Trophoblast cell (in vitro differentiated cells and primary cell): ENCODE data around the gene SSC4D.

Source experiments
- DNase-seq, 2 donors: peaks; one replicate each; pipeline ENCODE4 v3.0.0-alpha.2; 2016
- H2AFZ ChIP-seq: 2 replicates; pipeline ENCODE4 v1.6.1; 2013; ENCODE audit warnings: low read length, moderate library complexity, mild to moderate bottlenecking; ENCODE audit not compliant: insufficient read depth, poor library complexity
- H2AK5ac ChIP-seq: 2 replicates; pipeline ENCODE4 v1.6.1; 2013; ENCODE audit warnings: mild to moderate bottlenecking, low read length
- H2BK120ac ChIP-seq: 2 replicates; pipeline ENCODE4 v1.6.1; 2013; ENCODE audit warnings: low read length, mild to moderate bottlenecking, moderate library complexity; ENCODE audit not compliant: insufficient read depth, poor library complexity
- H2BK12ac ChIP-seq: 2 replicates; pipeline ENCODE4 v1.6.1; 2013; ENCODE audit warnings: mild to moderate bottlenecking, low read length, moderate library complexity
- H2BK5ac ChIP-seq: 2 replicates; pipeline ENCODE4 v1.6.1; 2013; ENCODE audit warnings: low read length, low read depth, moderate library complexity, mild to moderate bottlenecking; ENCODE audit not compliant: poor library complexity
- H3K14ac ChIP-seq: 2 replicates; pipeline ENCODE4 v1.6.1; 2013; ENCODE audit warnings: mild to moderate bottlenecking, low read length
- H3K18ac ChIP-seq: 2 replicates; pipeline ENCODE4 v1.6.1; 2013; ENCODE audit warnings: mild to moderate bottlenecking, low read length
- H3K23ac ChIP-seq: 2 replicates; pipeline ENCODE4 v1.6.1; 2013; ENCODE audit warnings: low read length
- H3K27ac ChIP-seq: 2 replicates; pipeline ENCODE4 v1.5.1; 2013; ENCODE audit warnings: low read depth, mild to moderate bottlenecking, inconsistent platforms, low read length, moderate library complexity
- H3K27me3 ChIP-seq: 2 replicates; pipeline ENCODE4 v1.6.1; 2013; ENCODE audit warnings: inconsistent platforms, mild to moderate bottlenecking, low read length, moderate library complexity; ENCODE audit not compliant: insufficient read depth
- H3K36me3 ChIP-seq, 2 experiments: 1 replicate in 1 of 2; 2 replicates in 1 of 2; pipeline ENCODE4 v1.6.1; 2013; ENCODE audit warnings: low read length in 2 of 2, mild to moderate bottlenecking in 2 of 2, moderate library complexity in 1 of 2; ENCODE audit not compliant: insufficient read depth in 2 of 2, control insufficient read depth in 1 of 2
- H3K4ac ChIP-seq: 2 replicates; pipeline ENCODE4 v1.6.1; 2013; ENCODE audit warnings: low read depth, mild to moderate bottlenecking, low read length, moderate library complexity
- H3K4me1 ChIP-seq, 2 experiments: 1 replicate in 1 of 2; 2 replicates in 1 of 2; pipeline ENCODE4 v1.6.1; 2013; ENCODE audit warnings: low read length in 2 of 2, mild to moderate bottlenecking in 2 of 2, moderate library complexity in 1 of 2; ENCODE audit not compliant: insufficient read depth in 2 of 2, control insufficient read depth in 1 of 2
- H3K4me2 ChIP-seq: 2 replicates; pipeline ENCODE4 v1.6.1; 2013; ENCODE audit warnings: inconsistent platforms, mild to moderate bottlenecking, low read length, moderate library complexity
- H3K4me3 ChIP-seq: 2 replicates; pipeline ENCODE4 v1.5.1; 2013; ENCODE audit warnings: mild to moderate bottlenecking, low read depth, low read length, inconsistent platforms
- H3K79me1 ChIP-seq: one replicate; pipeline ENCODE4 v1.6.1; 2013; ENCODE audit warnings: low read length
- H3K79me2 ChIP-seq: 2 replicates; pipeline ENCODE4 v1.6.1; 2013; ENCODE audit warnings: low read length, mild to moderate bottlenecking; ENCODE audit not compliant: control insufficient read depth, insufficient read depth, poor library complexity
- H3K9ac ChIP-seq: 2 replicates; pipeline ENCODE4 v1.6.1; 2013; ENCODE audit warnings: mild to moderate bottlenecking, low read length
- H3K9me3 ChIP-seq: 2 replicates; pipeline ENCODE4 v1.6.1; 2013; ENCODE audit warnings: low read depth, mild to moderate bottlenecking, control low read depth, inconsistent platforms, low read length; ENCODE audit not compliant: insufficient read depth
- H4K12ac ChIP-seq: 2 replicates; pipeline ENCODE4 v1.6.1; 2013; ENCODE audit warnings: low read depth, mild to moderate bottlenecking, low read length, moderate library complexity
- H4K8ac ChIP-seq: 2 replicates; pipeline ENCODE4 v1.6.1; 2013; ENCODE audit warnings: low read depth, mild to moderate bottlenecking, low read length, moderate library complexity
- H4K91ac ChIP-seq: one replicate; pipeline ENCODE4 v1.6.1; 2013; ENCODE audit warnings: low read depth, mild to moderate bottlenecking, low read length, moderate library complexity
- WGBS: extraction: QIAGEN DNeasy Blood & Tissue Kit; methylation state at CpG from one replicate; pipeline ENCODE4 v1.1.7; 2013; ENCODE audit warnings: missing lambda C conversion rate; ENCODE audit not compliant: insufficient read length, insufficient coverage; ENCODE audit errors: extremely low coverage; 5-methylcytosine and 5-hydroxymethylcytosine counted together

Gene SSC4D

GRCh38 chr7:76383089-76383944 is 26.2 kb downstream of the SSC4D start:
- Histone ChIP-seq H2BK5ac (no peak overlapping the region), H3K4me1 (peaks cover 6 to 7% of the 10 kb centered on the region in 2 experiments), H2BK12ac (no peak overlapping the region), H3K79me1 (peaks cover 11% of the 10 kb centered on the region), H3K9me3 (no peaks in the 10 kb centered on the region), H3K14ac (no peak overlapping the region), H4K91ac (no peak overlapping the region), H3K4me3 (no peak overlapping the region), H3K27ac (no peak overlapping the region), H4K12ac (no peak overlapping the region), H2BK120ac (no peak overlapping the region), H3K9ac (no peak overlapping the region), H3K4ac (no peak overlapping the region), H2AFZ (no peak overlapping the region), H3K79me2 (no peaks in the 10 kb centered on the region), H3K23ac (no peak overlapping the region), H3K4me2 (no peak overlapping the region), H4K8ac (no peak overlapping the region), H3K18ac (no peak overlapping the region), H3K36me3 (no peaks in the 10 kb centered on the region), H2AK5ac (no peak overlapping the region), H3K27me3 (no peaks in the 10 kb centered on the region)
- no CpG with 5 or more reads among the region's 13 CpGs for WGBS
- peak in 1 of 2 donors; percentile 27 for DNase-seq

GRCh38 chr7:76381814-76382213 is 27.7 kb downstream of the SSC4D start:
- H4K12ac ChIP-seq = no peak overlapping the region
- H3K27me3 ChIP-seq = no peaks in the 10 kb centered on the region
- H3K36me3 ChIP-seq = no peaks in the 10 kb centered on the region
- H2BK120ac ChIP-seq = no peak overlapping the region
- H2AK5ac ChIP-seq = no peak overlapping the region
- H3K9ac ChIP-seq = no peak overlapping the region
- DNase-seq = peak in 1 of 2 donors; percentile 29
- H2BK5ac ChIP-seq = no peak overlapping the region
- H2BK12ac ChIP-seq = no peak overlapping the region
- H3K14ac ChIP-seq = no peak overlapping the region
- no peak overlapping the region for H4K91ac ChIP-seq
- no peak overlapping the region for H2AFZ ChIP-seq
- no peaks in the 10 kb centered on the region for H3K79me2 ChIP-seq
- H3K9me3 ChIP-seq = no peaks in the 10 kb centered on the region
- no peak overlapping the region for H3K4me3 ChIP-seq
- no peak overlapping the region for H3K27ac ChIP-seq
- WGBS = no CpG with 5 or more reads among the region's 7 CpGs
- H3K4ac ChIP-seq = no peak overlapping the region
- H3K4me1 ChIP-seq = peaks cover 6 to 7% of the 10 kb centered on the region in 2 experiments
- H3K23ac ChIP-seq = no peak overlapping the region
- no peak overlapping the region for H3K18ac ChIP-seq
- H4K8ac ChIP-seq = no peak overlapping the region
- H3K79me1 ChIP-seq = peaks cover 11% of the 10 kb centered on the region
- H3K4me2 ChIP-seq = no peak overlapping the region

GRCh38 chr7:76380623-76380966 is 28.9 kb downstream of the SSC4D start:
- peak overlapping the region; percentile 13 for H3K4ac ChIP-seq
- H4K8ac ChIP-seq = peak overlapping the region; percentile 93
- H3K18ac ChIP-seq = no peak overlapping the region
- H3K79me2 ChIP-seq = no peaks in the 10 kb centered on the region
- peak overlapping the region; percentile 35 for H2BK120ac ChIP-seq
- peaks cover 6 to 7% of the 10 kb centered on the region in 2 experiments for H3K4me1 ChIP-seq
- DNase-seq = no peak
- H3K9me3 ChIP-seq = no peaks in the 10 kb centered on the region
- no peak overlapping the region for H2BK12ac ChIP-seq
- H3K4me2 ChIP-seq = peak overlapping the region; percentile 50
- H3K14ac ChIP-seq = peak overlapping the region; percentile 16
- peak overlapping the region; percentile 68 for H2BK5ac ChIP-seq
- H3K27ac ChIP-seq = peak overlapping the region; percentile 83
- H2AFZ ChIP-seq = peak overlapping the region; percentile 42
- whole genome bisulfite sequencing = no CpG with 5 or more reads among the region's 7 CpGs
- H4K12ac ChIP-seq = peak overlapping the region; percentile 24
- H3K4me3 ChIP-seq = no peak overlapping the region
- peaks cover 11% of the 10 kb centered on the region for H3K79me1 ChIP-seq
- no peaks in the 10 kb centered on the region for H3K36me3 ChIP-seq
- no peaks in the 10 kb centered on the region for H3K27me3 ChIP-seq
- peak overlapping the region; percentile 74 for H4K91ac ChIP-seq
- H2AK5ac ChIP-seq = peak overlapping the region; percentile 56
- H3K9ac ChIP-seq = no peak overlapping the region
- H3K23ac ChIP-seq = no peak overlapping the region

- no peak overlapping the region for H3K18ac ChIP-seq
- no peak overlapping the region for H3K27ac ChIP-seq
- H3K4me2 ChIP-seq = no peak overlapping the region
- H3K14ac ChIP-seq = no peak overlapping the region
- no peak overlapping the region for H2AFZ ChIP-seq
- H3K27me3 ChIP-seq = no peaks in the 10 kb centered on the region
- H4K12ac ChIP-seq = no peak overlapping the region
- no peak overlapping the region for H4K8ac ChIP-seq
- H3K4ac ChIP-seq = no peak overlapping the region
- H2BK5ac ChIP-seq = no peak overlapping the region
- no peak overlapping the region for H4K91ac ChIP-seq
- H3K79me2 ChIP-seq = no peaks in the 10 kb centered on the region
- H2AK5ac ChIP-seq = no peak overlapping the region
- no CpG with 5 or more reads among the region's 9 CpGs for WGBS
- DNase-seq = no peak
- H3K4me3 ChIP-seq = no peak overlapping the region
- peaks cover 16% of the 10 kb centered on the region for H3K79me1 ChIP-seq
- no peak overlapping the region for H2BK12ac ChIP-seq
- no peak overlapping the region for H2BK120ac ChIP-seq
- no peak overlapping the region for H3K9ac ChIP-seq
- no peaks in the 10 kb centered on the region for H3K9me3 ChIP-seq
- H3K36me3 ChIP-seq = no peaks in the 10 kb centered on the region
- H3K23ac ChIP-seq = no peak overlapping the region
- H3K4me1 ChIP-seq = peaks cover 19 to 23% of the 10 kb centered on the region in 2 experiments
These were observed 32.1 kb downstream of the SSC4D start for GRCh38 chr7:76377186-76377918.
